DMS53 (cell line): ENCODE results near the gene TJAP1.
"Not testable (repeated sequence)": the region's sequence is repeated elsewhere in the genome, so short reads cannot be mapped to it uniquely, and the experiment has no call there.

ENCODE experiments used
- DNase-seq: peaks from one replicate; lab custom pipeline; 2025; lab: John Stamatoyannopoulos, UW

Gene TJAP1

GRCh38 chr6:43488667-43489276 lies 11.4 kb downstream of the TJAP1 start:
- DNase-seq = no peak

DNA sequence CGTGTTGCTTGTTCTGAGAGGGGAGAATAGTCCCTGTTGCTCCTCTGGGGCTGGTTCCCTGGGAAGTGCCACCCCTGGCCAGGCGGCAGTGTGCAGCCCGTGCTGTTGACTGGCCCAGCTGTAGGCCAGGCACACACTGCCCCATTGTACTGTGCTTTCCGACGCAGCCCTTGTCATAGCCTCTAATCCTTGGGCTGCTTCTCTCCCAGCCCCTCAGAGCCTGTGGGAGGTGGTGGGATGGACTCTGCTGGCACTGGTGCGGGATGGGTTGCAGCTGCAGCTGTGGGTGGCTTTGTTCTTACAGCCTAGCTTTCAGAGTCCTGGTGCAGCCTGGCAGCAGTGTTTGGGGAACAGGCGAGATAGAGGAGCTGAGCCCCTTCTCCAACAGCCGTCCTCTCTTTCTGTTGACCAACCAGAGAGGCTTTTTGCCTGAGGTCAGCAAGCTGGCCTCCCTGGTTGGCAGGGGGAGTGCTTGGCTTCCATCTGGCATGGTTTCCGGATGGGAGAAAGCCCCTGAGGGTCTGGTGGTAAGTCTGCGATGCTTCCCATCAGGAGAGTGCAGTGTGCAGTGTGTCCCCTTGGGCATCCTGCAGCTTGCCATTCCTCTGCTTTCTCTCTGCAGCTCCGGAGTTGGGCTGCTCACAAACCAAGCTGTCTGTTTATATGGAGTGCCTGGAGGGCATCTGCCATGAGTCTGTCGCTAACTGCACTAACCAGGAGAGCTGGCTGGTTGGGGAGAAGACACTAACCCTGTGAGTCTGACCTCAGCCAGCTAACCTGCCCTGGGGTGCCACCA lies 12.1 kb downstream of the TJAP1 start:
- DNase-seq = no peak

- DNase-seq = no peak
These were observed 13.2 kb downstream of the TJAP1 start for GRCh38 chr6:43490523-43490939.

DNA sequence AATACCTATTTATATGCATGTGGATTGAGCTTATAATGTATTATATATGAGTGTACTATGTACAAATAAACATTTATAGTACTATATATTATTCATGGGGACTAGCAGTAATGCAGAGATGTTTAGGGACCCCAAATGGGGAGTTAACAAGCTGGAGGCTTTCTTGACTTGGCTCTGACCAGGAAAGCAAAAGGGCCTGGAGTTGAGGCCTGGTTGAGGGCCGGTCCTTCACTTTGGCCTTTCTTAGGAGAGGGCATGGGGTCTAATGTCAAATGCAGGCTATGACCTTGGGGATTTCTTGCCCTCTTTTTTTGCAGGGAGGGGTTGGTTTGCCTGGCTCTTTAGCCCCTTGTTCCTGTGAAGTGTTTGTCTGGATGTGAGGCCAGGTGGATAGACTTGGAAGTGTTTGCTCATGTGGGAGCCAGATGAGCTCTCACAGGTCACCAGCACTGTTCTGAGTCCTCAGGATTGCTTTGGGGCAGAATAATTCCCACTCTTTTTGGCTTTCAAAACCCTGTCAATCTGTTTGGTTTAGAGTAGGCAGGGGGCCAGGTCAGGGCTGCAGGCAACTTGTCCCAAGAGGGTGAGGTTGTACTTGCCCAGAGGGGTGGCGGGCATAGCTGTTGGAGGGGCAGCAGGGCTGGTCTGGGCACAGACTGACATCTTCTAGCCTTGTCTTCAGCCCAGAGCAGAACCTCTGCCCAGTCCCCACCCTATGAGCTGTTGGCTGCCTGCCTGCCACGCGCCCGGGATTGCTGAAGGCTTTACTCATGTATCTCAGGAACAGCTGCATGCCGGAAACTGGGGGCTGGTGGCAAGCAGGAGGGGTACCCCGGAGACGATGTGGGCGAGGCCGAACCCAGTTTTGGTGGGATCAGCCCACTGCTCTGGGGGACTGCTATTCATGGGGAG lies 14.6 kb downstream of the TJAP1 start:
- DNase-seq = peak; percentile 60

DNA sequence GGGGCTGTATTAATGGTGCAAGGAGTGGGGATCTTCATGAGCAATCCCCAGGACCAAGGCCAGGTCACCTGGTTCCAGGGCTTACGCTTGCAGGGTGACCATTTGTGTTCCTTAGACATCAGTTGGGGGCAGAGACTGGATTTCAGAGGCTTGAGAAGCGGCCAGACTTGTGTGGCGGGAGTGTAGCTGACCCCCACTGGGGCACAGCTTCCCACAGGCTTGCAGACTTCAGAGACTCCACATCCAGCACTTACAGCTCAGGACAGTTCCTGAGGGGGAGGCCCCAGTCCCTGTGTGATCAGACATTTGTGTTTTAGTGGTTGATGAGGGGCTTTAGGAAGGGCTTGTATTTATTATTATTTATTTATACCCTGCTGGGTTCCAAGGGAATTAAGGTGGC lies 15.3 kb downstream of the TJAP1 start:
- no peak for DNase-seq

GRCh38 chr6:43493230-43493629 lies 15.9 kb downstream of the TJAP1 start:
- no peak for DNase-seq

GRCh38 chr6:43493833-43494232 lies 16.5 kb downstream of the TJAP1 start:
- DNase-seq = no peak

DNA sequence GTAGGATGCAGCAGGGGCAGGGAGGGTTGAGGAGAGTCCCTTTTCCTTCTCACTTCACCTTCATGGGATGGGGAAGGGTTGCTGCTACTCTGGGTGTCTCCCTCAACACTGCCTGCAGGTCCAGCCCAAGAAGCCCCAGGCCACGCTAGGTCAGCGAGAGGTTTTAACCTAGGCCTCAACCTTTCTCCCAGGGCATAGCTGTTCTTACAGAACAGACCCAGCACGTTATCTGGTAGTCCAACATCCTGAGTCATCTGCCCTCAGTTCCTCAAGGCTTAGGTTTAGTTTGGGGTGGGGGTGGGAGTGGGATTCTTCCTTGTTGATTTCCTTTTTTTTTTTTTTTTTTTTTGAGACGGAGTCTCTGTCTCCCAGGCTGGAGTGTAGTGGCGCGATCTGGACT lies 17.0 kb downstream of the TJAP1 start:
- DNase-seq = no peak

GRCh38 chr6:43494766-43495165 lies 17.4 kb downstream of the TJAP1 start:
- DNase-seq = no peak

DNA sequence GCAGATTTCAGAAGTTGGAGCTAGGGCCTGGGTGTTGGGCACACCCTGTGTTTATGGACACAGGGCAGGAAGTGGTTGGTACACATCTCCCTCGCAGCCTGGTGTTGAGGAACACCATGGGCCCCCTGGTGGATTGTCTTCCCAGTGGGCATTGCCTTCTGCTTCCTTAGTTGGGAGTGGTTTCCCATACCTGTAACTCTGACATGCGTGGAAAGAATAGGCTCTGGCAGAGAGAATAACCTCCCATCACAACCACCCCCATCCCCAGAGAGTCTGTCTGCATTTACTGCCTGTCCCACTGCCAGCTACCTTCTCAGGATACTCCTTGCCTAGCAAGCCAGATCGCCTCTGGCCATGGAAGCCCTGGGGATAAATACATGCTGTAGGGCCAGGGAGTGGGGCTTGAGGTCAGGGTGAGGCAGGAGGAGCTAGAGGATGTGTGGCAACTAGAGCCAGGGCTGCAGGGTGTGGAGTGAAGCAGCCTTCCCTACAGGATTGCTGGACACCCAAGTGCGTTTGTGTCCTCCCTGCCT lies 18.1 kb downstream of the TJAP1 start:
- peak; percentile 22 for DNase-seq

- DNase-seq = peak; percentile 38
These were observed 19.2 kb downstream of the TJAP1 start for GRCh38 chr6:43496370-43497128.

DNA sequence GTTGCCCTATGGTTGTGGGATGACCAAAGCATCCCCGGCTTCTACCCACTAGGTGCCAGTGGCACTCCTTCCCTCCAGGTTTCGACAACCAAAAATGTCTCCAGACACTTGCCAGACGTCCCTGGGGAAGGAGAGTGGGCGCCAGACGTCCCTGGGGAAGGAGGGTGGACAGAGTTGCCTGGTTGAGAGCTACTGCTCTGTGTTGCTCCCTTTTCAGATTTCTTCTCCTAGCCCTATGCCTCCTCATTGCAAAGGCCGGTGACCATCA lies 19.7 kb downstream of the TJAP1 start:
- DNase-seq = no peak

GRCh38 chr6:43497689-43498088 lies 20.3 kb downstream of the TJAP1 start:
- no peak for DNase-seq

DNA sequence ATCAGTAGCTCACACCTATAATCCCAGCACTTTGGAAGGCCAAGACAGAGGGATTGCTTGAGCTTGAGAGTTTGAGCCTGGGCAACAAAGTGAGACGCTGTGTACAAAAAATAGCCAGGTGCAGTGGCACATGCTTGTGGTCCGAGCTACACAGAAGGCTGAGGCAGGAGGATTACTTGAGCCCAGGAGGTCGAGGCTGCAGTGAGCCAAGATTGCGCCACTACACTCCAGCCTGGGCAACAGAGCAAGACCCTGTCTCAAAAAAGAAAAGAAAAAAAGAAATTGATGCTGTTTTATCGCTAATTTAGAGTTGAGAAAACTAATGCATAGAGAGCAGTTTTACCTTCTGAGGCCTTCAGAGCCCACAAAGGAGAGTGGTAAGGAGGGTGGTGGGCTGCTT lies 20.9 kb downstream of the TJAP1 start:
- not testable (repeated sequence) for DNase-seq

DNA sequence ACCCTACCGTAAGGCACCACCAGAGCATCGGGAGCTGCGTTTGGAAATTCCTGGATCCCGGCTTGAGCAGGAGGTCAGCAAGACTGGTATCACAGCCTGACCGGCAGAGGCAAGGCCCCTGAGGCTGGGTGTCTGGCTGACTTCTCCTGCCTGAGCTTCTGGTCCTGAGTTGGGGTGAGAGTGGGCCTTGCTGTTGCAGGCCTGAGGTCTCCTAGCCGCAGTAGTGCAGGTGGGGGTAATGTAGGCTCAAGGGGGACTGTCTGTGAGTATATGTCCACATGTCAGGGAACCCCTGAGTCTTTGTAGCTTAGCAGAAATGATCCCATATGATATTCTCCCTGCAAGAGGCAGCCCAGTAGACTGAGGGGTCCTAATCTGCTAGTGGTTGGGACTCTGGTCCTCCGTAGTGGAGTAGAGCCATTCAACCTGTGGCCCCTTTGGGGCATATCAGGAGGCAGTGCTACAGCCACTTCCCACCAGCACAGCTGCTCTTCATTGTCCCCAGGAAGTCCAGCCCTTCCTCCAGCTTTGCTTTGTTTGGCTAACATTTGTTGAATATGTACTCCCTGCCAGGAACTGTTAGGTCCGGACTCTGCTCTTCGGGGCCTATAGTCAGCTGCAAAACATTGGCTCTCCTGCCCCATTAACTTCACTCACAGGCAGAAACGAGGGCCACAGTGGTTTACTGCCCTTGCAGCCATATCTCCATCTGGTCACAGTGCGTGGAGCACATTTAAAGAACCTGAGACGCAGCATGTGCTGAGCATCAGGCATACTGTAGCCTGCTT lies 21.9 kb downstream of the TJAP1 start:
- DNase-seq = no peak

DNA sequence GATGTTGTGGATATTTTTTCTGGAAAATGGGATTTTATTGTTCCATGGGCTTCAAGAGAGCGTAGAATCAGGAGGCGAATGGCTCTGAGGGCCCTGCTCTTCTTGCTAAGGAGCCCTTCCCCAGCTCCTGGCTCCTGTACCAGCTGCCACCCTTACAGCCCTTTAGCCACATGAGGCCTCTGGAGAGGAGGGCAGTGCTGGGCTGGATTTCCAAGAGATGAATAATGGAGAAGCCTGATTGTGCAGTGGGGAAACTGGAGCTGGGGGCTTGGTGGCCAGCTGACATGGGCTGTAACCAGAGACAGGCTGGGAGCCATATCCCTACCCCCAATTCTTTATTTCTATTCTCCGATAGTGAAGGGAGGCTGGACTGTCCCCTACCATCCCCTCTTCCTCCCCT lies 23.6 kb downstream of the TJAP1 start:
- no peak for DNase-seq

DNA sequence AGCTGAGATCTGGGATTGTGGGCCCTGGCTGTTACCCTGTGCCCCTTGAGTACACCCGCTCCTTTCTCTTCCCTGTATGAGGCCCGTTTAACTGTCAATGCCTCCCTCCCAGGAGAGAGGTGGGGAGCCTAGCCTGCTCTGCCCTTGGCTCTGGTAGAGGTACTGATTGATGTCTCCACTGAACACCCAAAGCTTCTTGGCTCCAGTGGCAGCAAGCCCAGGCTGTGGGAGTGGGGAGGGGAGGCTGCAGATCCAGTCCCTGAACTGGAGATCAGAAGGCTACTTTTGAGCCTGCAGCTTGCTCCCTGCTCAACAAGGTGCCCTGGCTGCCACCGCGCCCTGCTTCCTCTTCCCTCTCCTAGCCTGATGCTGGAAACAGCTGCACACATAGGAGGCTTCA lies 25.3 kb downstream of the TJAP1 start:
- no peak for DNase-seq

DNA sequence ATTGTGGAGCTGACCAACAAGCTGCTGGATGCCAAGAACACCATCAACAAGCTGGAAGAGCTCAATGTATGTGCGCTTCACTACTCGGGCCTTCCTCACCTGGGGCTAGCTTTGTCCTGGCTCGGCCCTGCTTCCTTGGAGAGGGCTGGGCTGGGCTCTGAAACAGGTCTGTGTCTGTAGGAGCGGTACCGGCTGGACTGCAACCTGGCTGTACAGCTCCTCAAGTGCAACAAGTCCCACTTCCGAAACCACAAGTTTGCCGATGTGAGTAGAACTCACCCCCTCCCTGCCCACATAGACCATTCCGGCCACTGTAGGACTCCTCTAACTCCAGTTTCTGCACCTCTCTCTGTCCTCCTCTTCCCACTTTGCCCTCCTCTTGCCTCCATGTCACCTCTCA lies 26.1 kb downstream of the TJAP1 start:
- no peak for DNase-seq

DNA sequence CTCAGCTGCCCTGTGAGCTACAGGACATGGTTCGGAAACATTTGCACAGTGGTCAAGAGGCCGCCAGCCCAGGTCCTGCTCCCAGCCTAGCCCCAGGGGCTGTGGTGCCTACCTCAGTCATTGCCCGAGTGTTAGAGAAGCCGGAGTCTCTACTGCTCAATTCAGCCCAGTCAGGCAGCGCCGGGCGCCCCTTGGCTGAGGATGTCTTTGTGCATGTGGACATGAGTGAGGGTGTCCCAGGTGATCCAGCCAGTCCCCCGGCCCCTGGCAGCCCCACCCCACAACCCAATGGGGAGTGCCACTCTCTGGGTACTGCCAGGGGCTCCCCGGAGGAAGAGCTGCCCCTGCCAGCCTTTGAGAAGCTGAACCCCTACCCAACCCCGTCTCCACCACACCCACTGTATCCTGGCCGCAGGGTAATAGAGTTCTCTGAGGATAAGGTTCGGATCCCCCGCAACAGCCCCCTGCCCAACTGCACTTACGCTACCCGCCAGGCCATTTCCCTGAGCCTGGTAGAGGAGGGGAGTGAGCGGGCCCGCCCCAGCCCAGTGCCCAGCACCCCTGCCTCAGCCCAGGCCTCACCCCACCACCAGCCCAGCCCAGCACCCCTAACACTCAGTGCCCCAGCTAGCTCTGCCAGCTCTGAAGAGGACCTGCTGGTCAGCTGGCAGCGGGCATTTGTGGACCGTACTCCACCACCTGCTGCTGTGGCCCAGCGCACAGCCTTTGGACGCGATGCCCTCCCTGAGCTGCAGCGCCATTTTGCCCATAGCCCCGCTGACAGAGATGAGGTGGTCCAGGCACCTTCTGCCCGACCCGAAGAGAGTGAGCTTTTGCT lies 27.6 kb downstream of the TJAP1 start:
- no peak for DNase-seq

DNA sequence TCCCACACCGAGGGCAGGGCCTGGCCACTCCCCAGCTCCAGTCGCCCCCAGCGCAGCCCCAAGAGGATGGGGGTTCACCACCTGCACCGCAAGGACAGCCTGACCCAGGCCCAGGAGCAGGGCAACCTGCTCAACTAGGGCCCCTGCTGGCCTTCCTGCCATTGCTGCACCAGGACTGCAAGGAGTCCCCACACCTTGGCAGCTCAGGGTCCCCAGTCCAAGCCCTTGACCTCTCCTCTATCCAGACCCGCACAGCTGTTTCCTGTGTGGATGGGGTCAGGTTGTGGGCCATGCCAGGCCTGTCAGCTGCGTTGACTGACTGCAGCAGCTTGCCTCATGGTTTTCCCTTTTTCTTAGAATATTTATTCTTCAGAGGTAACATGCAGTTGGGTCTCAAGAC lies 28.3 kb downstream of the TJAP1 start:
- no peak for DNase-seq
